GM18861 (cell line): ENCODE data around the gene CHRNA10.

Experiments used
- ATAC-seq: cut with Tn5 transposase; IDR thresholded peaks from one replicate; pipeline ENCODE4 v1.9.1; 2021; ENCODE audit not compliant: unreplicated experiment

CHRNA10 gene

DNA sequence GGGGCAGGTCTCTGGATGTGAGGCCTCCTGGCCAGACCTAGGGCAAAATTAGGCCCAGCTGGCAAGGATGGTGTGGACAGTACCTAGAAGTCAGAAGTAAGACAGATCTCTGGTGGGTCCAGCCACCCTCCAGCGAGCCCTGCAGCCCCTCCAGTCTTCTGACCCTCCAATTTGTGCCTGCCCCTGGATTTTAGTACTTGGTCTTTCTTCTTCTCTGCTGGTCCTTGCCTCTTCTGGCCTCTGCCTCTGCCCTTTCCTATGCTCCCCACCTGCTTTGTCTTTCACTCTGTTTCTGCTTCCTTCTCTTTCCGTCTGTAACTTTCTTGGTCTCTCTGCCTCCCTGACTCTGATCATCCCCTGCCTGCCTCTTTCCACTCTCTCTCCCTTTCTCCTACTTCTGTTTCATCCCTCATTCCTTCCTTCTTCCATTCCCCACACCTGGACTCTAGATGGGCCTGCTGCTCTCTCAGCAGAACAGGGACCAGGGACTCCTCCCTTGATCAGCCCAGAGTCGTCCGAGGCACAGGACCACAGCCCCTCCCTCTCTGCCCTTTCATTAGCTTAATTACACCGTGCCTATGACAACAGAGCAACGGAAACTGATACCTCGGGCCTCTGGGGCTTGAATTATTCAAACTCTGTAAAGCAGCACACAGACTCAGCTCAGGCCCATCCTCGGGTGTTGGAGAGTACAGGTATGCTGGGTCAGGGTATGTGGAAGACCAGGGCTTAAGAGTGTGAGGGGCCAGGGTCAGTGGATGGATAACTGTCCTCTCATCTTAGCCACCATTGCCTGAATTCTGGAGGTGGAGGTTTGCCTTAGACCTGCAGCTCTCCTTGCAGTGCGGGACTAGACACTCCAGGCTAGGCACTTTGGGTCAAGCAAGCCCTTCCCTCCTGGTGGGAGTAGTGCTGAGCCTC lies at the start of gene CHRNA10:
TSS of gene CHRNA10 (minus strand) at position 51 of the 921 bp plus-strand sequence. CDS start 72 bp downstream, outside the sequence.
- no peak for ATAC-seq

DNA sequence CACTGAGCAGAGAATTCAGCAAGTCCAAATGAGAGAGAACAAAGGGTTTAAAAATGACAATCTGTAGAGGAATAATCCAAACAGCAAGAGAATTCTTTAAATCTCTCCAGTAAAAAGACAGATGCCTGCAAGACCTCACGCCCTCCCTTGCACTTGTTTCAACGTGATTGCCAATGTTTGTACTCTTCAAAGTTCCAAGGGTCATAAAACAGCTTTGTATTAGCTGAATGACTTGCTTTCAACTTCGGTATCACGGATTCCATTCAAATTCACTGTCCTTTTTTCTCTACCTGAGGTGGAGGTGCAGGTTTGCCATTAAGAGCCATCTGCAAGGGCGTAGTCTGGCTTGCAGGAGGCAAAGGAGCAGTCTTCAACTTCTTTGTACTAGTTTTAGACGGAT lies 41.1 kb upstream of the CHRNA10 start:
- ATAC-seq: no peak

DNA sequence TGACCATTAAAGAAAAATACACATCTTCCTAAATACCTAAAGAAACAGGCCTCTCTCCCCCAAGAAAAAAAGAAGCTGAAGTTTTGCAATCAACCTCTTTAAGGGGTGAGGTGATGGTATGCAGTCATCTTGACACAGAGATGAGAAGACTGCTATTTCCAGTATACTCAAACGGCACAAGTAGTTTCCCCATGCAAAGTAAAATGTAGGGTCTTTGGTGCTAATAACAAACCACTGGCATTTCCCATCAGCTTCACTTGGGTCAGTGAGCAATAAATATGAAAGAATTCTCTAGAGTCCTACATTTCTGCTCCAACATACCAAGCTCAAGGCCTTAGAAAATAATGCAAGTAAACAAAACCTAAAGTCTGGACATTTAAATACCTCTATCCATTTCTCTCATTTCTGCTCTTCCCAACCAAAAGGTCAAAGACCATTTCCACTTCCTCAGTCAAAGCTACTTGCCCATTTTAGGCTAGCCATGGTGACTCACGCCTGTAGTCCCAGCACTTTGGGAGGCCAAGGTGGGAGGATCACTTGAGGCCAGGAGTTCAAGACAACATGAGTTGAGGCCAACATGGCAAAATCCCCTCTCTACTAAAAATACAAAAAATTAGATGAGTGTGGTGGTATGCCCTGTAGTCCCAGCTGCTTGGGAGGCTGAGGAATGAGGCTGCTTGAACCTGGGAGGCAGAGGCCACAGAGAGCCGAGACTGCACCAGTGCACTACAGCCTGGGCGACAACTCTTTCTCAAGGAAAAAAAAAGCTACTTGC lies 39.5 kb upstream of the CHRNA10 start:
- ATAC-seq: no peak

GRCh38 chr11:3709977-3710376 lies 38.8 kb upstream of the CHRNA10 start:
- no peak for ATAC-seq

- no peak for ATAC-seq
Observed at GRCh38 chr11:3707176-3707575, 36.0 kb upstream of the CHRNA10 start.

DNA sequence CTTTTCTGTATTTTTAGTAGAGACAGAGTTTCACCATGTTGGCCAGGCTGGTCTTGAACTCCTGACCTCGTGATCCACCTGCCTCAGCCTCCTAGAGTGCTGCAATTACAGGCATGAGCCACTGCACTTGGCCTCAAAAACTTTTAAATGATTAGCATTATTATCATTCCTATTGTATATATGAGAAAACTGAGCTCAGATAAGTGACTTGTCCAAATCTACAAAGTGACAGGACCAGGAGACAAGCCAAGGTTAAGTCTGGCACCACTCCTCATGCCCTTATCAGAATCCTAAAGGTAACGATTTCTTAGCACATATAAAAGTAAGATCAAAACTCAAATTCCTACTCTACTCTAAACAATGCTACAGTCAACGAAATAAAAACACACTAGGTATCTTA lies 32.2 kb upstream of the CHRNA10 start:
- no peak for ATAC-seq

DNA sequence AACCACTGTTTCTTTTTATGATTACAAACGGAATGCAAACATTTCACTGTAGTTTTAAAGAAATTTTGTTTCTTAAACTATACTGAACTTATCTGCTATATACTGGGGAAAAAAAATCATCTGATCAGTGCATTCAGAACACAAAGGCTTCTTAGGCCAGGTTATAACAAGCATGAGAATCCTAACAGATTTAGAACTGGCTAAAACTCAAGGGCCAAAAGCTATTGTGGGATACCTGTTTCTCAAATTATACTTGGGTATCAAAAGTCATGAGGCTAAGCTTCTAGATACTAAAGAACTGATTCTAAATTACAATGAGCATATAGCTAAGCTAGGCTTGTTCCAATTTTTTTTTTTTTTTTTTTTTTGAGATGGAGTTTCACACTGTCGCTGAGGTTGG lies 29.7 kb upstream of the CHRNA10 start:
- ATAC-seq: no peak

DNA sequence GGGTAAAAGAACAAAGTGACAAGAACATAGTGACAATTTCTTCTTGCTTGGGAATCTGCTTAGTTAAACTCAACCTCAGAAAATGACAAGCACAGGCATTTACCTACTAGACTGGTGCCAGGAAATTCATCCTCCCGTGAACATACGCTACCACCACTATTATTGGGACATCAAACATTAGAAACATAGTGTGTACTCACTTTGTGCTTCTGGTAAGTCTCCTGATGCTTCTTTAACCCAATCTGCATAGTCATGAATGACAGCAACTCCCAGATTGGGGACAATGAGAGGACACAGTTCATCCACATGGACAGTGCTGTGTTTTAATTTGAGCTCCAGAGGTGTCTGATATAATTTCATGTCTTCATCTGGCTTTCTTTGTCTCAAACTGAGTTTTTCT lies 29.2 kb upstream of the CHRNA10 start:
- ATAC-seq: no peak

DNA sequence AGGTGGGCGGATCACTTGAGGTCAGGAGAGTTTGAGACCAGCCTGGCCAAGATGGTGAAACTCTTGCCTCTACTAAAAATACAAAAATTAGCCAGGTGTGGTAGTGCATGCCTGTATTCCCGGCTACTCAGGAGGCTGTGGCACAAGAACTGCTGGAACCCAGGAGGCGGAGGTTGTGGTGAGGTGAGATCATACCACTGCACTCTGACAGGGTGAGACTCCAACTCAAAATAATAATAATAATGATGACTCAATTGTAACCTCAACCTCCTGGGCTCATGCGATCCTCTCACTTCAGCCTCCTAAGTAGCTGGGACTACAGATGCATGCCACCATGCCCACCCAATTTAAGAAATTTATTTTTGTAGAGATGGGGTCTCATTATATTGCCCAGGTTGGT lies 15.6 kb upstream of the CHRNA10 start:
- no peak for ATAC-seq

DNA sequence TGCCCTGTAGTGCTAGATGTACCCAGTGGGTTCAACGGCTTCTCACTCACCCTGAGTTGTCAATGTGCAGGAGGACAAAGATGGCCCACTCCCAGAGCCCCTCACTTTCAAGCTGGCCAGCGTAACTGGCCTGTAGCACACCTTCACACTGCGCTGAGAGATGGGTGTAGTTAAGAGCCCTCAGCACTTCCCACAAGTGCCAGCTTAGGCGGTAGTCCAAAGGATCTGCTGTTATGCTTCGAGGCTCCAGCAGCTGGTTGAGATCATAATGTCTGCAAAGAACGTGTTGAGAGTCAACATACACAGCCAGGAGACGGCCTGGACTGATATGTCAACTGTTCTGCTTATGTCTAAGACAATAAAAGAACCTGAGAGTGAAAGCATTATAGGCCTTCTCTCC lies 14.7 kb upstream of the CHRNA10 start:
- no peak for ATAC-seq

- no peak for ATAC-seq
Observed at GRCh38 chr11:3684819-3685172, 13.6 kb upstream of the CHRNA10 start.

- no peak for ATAC-seq
Observed at GRCh38 chr11:3684129-3684818, 13.1 kb upstream of the CHRNA10 start.

GRCh38 chr11:3683039-3683438 lies 11.9 kb upstream of the CHRNA10 start:
- no peak for ATAC-seq

GRCh38 chr11:3679077-3679476 lies 7.9 kb upstream of the CHRNA10 start:
- no peak for ATAC-seq

GRCh38 chr11:3675971-3676370 lies 4.8 kb upstream of the CHRNA10 start:
- ATAC-seq: no peak

GRCh38 chr11:3674189-3674588 lies 3.0 kb upstream of the CHRNA10 start:
- ATAC-seq: no peak

DNA sequence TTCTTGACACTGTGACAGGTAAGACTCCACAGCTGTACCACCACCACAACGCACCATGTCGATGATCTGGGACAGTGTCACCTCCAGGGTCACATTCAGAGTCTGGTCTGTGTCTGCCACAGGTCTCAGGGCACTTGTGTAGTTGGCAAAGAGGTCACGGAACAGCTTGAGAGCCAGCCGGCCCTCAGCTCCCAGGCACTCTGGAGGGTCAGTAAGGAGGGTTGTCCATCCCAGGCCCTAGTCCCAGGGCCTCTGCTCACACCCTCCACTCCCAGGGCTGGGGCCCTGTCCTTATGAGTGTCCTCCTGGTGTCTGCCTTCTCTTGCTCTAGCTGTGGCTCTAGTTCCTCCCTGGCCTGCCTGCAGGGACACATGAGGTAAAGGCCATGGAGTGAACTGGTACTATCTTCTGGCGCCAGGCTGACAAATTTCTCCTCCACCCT lies 1.4 kb downstream of the CHRNA10 start:
- ATAC-seq: no peak

- no peak for ATAC-seq
Observed at GRCh38 chr11:3669128-3669527, 2.1 kb downstream of the CHRNA10 start.

GRCh38 chr11:3667149-3668035 lies 3.8 kb downstream of the CHRNA10 start:
- ATAC-seq: no peak

DNA sequence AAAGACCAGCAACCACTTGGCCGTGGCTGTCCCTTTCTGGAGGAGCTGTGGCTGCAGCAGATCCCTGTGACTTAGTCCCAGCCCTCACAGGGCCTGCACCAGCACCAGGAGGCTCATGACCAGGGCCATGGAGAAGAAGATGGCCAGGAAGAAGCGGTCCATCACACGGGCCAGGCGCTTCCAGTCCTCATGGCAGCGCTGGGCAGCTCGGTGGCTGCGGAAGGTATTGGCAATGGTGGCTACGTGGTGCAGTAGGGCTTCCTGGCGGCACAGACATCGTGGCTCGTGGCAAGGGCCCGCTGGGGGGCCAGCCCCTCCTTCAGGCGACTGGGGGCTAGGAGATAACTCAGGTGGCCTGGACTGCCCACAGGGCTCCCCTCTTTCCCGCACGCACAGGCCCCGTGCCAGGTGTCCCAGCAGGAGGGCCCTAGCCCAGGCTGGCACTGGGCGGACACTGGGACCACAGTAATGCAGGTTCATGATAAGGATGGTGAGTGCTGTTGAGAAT lies 5.1 kb downstream of the CHRNA10 start:
- ATAC-seq: no peak
